GM12878 (cell line): ENCODE data around the gene PPAT. TPM values are rescaled to one million over a fixed set of nuclear protein-coding genes. Genes with fewer than 3 reads are reported as not detected.

Experiments
- CBFB ChIP-seq: IDR thresholded peaks from 2 replicates; pipeline ENCODE4 v1.6.1; 2016; ENCODE audit warnings: antibody characterized with exemption, low read depth
- CREM ChIP-seq: IDR thresholded peaks from 2 replicates; pipeline ENCODE4 v1.6.1; 2014; ENCODE audit warnings: antibody characterized with exemption, low read depth
- DPF2 ChIP-seq: fragments of 450-650 bp; IDR thresholded peaks from 2 replicates; pipeline ENCODE4 v1.6.1; 2017; ENCODE audit warnings: mild to moderate bottlenecking
- IRF4 ChIP-seq: IDR thresholded peaks from 2 replicates; pipeline ENCODE4 v1.6.1; 2011; ENCODE audit warnings: low read depth, low read length
- LARP7 ChIP-seq: fragments of 450-650 bp; IDR thresholded peaks from 2 replicates; pipeline ENCODE4 v1.6.1; 2017; ENCODE audit warnings: mild to moderate bottlenecking
- MTA3 ChIP-seq: IDR thresholded peaks from 2 replicates; pipeline ENCODE4 v1.6.1; 2012; ENCODE audit warnings: low read length, inconsistent platforms, borderline replicate concordance
- NKRF ChIP-seq: fragments of 450-650 bp; conservative IDR thresholded peaks from 2 replicates; pipeline ENCODE4 v1.6.1; 2017; ENCODE audit warnings: mild to moderate bottlenecking, moderate library complexity
- NR2F1 ChIP-seq: fragments of 450-650 bp; conservative IDR thresholded peaks from 2 replicates; pipeline ENCODE4 v1.6.1; 2017; ENCODE audit warnings: mild to moderate bottlenecking
- PAX5 ChIP-seq: IDR thresholded peaks from 2 replicates; pipeline ENCODE4 v1.6.1; 2011; ENCODE audit warnings: low read depth, low read length, borderline replicate concordance
- PKNOX1 ChIP-seq: fragments of 450-650 bp; IDR thresholded peaks from 2 replicates; pipeline ENCODE4 v1.6.1; 2016; ENCODE audit warnings: mild to moderate bottlenecking
- STAT1 ChIP-seq: fragments of 450-650 bp; conservative IDR thresholded peaks from 2 replicates; pipeline ENCODE4 v1.6.1; 2014; ENCODE audit warnings: antibody characterized with exemption, mild to moderate bottlenecking
- SUZ12 ChIP-seq: fragments of 200-600 bp; sonication (generic); IDR thresholded peaks from one replicate; pipeline ENCODE4 v1.6.1; 2018; ENCODE audit warnings: antibody characterized with exemption, mild to moderate bottlenecking; ENCODE audit not compliant: unreplicated experiment
- TCF3 ChIP-seq: IDR thresholded peaks from 2 replicates; pipeline ENCODE4 v1.6.1; 2012; ENCODE audit warnings: low read depth, mild to moderate bottlenecking, low read length, borderline replicate concordance; ENCODE audit not compliant: insufficient read depth
- ZNF24 ChIP-seq: fragments of 450-650 bp; IDR thresholded peaks from 2 replicates; pipeline ENCODE4 v1.6.1; 2017; ENCODE audit warnings: antibody characterized with exemption, mild to moderate bottlenecking
- ZNF687 ChIP-seq: fragments of 450-650 bp; IDR thresholded peaks from 2 replicates; pipeline ENCODE4 v1.6.1; 2017; ENCODE audit warnings: mild to moderate bottlenecking, moderate library complexity
- ZSCAN29 ChIP-seq: fragments of 450-650 bp; IDR thresholded peaks from 2 replicates; pipeline ENCODE4 v1.6.1; 2017; ENCODE audit warnings: mild to moderate bottlenecking, moderate library complexity
- polyA plus RNA-seq, 11 experiments: library from polyadenylated mRNA; depleted of rRNA in 4 of 11; unstranded in 6 of 11; stranded (reverse) in 5 of 11; fragments of >200 nt; fragmentation: Nextera tagmentation in 4 of 11; fragmentation: Illumina TruSeq in 1 of 11; extraction: Ambion mirVana in 4 of 11; extraction: Trizol in 1 of 11; gene quantifications; 1 replicate in 1 of 11; 2 replicates in 10 of 11; pipeline versions ENCODE4 v1.2.1 to v1.2.3, GENCODE V29; 2011 to 2016; ENCODE audit warnings: inconsistent platforms in 2 of 11, missing spikeins in 2 of 11, low read depth in 1 of 11
- total RNA-seq, 4 experiments: library from RNA; depleted of rRNA in 3 of 4; stranded (reverse); fragments of >200 nt in 3 of 4; fragmentation: Illumina TruSeq in 1 of 4; extraction: Trizol in 1 of 4; gene quantifications; 2 replicates each; pipeline versions ENCODE4 v1.2.1 to v1.2.3, GENCODE V29; 2013 to 2021
- TF ChIP-seq, protein P1 (sequence below): fragments of 450-650 bp; IDR thresholded peaks from 2 replicates; pipeline ENCODE4 v1.6.1; 2017; ENCODE audit warnings: low read depth, mild to moderate bottlenecking, moderate library complexity
- TF ChIP-seq, protein P2 (sequence below): fragments of 450-650 bp; IDR thresholded peaks from 2 replicates; pipeline ENCODE4 v1.6.1; 2017; ENCODE audit warnings: mild to moderate bottlenecking, low read depth, inconsistent platforms; ENCODE audit not compliant: poor library complexity, severe bottlenecking

PPAT gene
- total and polyA plus RNA-seq, 10 of the 15 experiments (the other 5 are each of a cell fraction or from before 2014, with no cell fraction given), result 24.9 to 50.7 (median 38.0) TPM

DNA sequence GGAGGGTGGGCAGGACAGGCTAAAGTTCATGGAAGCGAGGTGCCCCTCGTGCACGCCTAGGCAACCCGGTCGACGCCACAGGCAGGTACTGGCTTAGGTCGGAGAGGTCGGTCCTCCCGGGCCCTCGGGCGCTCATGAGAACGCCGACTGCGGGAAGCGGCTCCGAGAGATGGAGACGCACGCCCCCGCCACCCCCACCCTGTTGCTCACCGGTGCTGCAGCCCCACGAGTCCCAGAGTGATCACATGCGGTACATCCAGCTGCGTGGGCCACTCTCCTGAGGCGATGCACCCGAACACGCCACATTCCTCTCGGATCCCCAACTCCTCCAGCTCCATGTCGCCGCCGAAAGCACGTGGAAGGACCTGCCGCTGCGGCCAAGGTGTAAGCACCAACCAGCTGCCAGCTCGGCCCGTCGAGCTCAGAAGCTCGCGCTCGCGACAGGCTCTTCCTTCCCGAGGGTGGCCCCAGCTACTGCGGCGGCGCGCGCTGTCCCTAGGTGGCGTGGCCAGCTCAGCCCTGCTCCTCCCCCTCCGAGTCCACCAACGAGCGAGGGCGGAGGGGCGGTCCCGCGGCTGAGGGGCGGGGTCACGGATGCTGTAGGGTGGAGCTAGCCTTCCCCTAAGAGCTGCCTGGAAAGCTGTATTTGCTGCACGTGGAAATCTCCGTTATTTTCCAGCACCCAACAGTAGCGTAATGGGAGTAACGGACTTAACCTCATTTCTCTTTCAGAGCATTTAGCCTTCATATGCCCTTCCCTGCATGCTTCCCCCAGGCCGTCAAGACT, at the start of gene PPAT (continued):
- TF ChIP-seq NKRF (peak; percentile 90), IRF4 (0 out of 2 replicates have a peak, but pooled peaks have one; percentile 34), DPF2 (0 out of 2 replicates have a peak, but pooled peaks have one; percentile 32), ZNF687 (peak; percentile 87), CREM (peak; percentile 9), CBFB (no peak), PAX5 (peak; percentile 16; the same call in 1 of the 2 replicates), SUZ12 (no peak), ZNF24 (0 out of 2 replicates have a peak, but pooled peaks have one; percentile 16), LARP7 (peak; percentile 51), PKNOX1 (no peak; the same call in 1 of the 2 replicates), NR2F1 (0 out of 2 replicates have a peak, but pooled peaks have one; percentile 15), TCF3 (no peak), MTA3 (no peak), ZSCAN29 (no peak), STAT1 (0 out of 2 replicates have a peak, but pooled peaks have one; percentile 39)
- TF ChIP-seq, protein P1, sequence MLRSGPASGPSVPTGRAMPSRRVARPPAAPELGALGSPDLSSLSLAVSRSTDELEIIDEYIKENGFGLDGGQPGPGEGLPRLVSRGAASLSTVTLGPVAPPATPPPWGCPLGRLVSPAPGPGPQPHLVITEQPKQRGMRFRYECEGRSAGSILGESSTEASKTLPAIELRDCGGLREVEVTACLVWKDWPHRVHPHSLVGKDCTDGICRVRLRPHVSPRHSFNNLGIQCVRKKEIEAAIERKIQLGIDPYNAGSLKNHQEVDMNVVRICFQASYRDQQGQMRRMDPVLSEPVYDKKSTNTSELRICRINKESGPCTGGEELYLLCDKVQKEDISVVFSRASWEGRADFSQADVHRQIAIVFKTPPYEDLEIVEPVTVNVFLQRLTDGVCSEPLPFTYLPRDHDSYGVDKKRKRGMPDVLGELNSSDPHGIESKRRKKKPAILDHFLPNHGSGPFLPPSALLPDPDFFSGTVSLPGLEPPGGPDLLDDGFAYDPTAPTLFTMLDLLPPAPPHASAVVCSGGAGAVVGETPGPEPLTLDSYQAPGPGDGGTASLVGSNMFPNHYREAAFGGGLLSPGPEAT, result peak; percentile 80
- TF ChIP-seq, protein P2, sequence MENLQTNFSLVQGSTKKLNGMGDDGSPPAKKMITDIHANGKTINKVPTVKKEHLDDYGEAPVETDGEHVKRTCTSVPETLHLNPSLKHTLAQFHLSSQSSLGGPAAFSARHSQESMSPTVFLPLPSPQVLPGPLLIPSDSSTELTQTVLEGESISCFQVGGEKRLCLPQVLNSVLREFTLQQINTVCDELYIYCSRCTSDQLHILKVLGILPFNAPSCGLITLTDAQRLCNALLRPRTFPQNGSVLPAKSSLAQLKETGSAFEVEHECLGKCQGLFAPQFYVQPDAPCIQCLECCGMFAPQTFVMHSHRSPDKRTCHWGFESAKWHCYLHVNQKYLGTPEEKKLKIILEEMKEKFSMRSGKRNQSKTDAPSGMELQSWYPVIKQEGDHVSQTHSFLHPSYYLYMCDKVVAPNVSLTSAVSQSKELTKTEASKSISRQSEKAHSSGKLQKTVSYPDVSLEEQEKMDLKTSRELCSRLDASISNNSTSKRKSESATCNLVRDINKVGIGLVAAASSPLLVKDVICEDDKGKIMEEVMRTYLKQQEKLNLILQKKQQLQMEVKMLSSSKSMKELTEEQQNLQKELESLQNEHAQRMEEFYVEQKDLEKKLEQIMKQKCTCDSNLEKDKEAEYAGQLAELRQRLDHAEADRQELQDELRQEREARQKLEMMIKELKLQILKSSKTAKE, result peak; percentile 94
